VCaP (cell line): Measurements from ENCODE around the gene GATA6.
"Not testable (repeated sequence)": the region's sequence is repeated elsewhere in the genome, so short reads cannot be mapped to it uniquely, and the experiment has no call there.

ENCODE experiments used
- H3K27ac ChIP-seq: fragments of 450-650 bp; 2 replicates; pipeline ENCODE4 v1.5.1; 2017
- TF ChIP-seq, protein P1 (sequence below): fragments of 450-650 bp; conservative IDR thresholded peaks from 2 replicates; pipeline ENCODE4 v1.5.1; 2017; ENCODE audit warnings: mild to moderate bottlenecking, moderate library complexity

Gene GATA6

DNA sequence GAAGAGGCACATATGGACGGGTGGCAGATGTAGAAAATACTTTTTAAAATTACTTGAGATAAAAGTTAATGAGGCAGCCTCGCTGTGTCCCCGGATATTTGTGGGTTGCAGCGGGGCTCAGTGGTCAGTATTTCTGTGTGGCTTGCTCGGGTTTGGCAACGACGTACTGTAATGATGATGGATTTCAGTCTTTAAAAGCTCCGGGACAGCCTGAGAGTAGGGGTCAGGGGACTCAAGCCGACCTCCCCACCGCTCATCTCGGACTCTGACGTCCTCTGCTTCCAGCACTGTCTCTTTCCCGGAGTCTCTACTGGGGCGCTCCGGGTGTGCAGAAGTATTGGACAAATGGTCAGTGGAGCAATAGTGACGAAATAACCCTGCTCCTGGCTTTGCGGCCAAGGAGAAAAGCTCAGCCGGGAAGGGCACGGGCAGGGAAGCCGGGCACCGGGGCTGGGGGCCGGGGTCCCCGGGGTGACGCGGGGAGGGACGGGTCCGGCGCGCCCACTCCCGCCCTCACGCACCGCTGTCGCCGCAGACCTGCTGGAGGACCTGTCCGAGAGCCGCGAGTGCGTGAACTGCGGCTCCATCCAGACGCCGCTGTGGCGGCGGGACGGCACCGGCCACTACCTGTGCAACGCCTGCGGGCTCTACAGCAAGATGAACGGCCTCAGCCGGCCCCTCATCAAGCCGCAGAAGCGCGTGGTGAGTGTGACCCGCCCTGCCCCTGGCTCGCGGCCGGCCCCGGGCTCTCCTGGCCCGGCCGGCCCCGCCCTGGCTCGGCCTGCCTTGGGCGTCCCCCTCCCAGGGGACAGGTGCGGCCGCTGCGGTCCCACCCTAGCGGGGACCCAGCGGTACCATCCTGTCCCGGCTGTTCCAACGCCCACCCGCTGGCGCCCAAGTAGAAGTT is 7.3 kb downstream of the GATA6 start:
- TF ChIP-seq, protein P1, sequence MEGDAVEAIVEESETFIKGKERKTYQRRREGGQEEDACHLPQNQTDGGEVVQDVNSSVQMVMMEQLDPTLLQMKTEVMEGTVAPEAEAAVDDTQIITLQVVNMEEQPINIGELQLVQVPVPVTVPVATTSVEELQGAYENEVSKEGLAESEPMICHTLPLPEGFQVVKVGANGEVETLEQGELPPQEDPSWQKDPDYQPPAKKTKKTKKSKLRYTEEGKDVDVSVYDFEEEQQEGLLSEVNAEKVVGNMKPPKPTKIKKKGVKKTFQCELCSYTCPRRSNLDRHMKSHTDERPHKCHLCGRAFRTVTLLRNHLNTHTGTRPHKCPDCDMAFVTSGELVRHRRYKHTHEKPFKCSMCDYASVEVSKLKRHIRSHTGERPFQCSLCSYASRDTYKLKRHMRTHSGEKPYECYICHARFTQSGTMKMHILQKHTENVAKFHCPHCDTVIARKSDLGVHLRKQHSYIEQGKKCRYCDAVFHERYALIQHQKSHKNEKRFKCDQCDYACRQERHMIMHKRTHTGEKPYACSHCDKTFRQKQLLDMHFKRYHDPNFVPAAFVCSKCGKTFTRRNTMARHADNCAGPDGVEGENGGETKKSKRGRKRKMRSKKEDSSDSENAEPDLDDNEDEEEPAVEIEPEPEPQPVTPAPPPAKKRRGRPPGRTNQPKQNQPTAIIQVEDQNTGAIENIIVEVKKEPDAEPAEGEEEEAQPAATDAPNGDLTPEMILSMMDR = no peak
- no peak overlapping the region for H3K27ac ChIP-seq

DNA sequence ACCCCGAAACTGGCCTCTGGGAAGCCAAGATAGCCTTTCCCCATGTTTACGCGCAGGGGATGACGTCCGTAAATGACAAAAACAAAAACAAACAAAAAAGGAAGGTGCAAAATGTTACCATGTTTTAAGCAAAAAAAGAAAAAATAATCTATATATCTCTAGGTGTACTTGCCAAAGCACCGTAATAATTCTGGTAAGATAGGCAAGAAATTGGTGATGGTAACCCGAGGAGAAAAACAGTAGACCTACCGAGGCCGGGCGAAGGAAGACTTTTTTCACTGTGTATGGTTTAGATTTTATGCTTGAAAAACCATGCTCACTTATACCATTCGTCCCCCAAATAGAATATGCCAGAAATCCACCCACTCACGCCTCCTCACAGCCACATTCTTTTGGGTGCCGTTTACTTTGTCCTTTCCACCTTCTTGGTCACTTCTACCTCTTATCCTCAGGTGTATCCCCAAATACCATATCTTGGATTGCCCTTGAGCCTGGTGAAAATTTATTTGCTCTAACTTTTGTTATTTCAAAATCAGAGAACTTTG is 8.0 kb downstream of the GATA6 start:
- TF ChIP-seq, protein P1 = no peak
- no peak overlapping the region for H3K27ac ChIP-seq

DNA sequence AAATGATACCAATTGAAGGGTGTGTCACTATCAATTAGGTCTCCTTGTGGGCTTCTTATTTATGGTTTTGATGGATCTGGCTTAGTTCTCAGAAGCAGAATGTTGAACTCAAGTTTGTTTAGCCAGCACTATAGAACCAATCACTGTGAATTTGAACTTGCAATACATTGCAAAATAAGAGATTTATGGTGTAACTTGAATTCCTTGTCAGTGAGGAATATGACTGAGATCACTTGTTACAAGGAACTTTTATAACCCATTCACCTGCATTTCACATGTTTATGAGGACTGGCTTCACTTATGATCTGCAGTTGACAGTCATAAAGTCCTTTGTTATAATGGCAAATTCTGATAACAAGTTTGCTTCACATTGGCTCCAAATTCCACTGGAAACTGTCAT is 9.8 kb downstream of the GATA6 start:
- H3K27ac ChIP-seq = no peak overlapping the region; the same call in 1 of the 2 replicates
- TF ChIP-seq, protein P1 = no peak

DNA sequence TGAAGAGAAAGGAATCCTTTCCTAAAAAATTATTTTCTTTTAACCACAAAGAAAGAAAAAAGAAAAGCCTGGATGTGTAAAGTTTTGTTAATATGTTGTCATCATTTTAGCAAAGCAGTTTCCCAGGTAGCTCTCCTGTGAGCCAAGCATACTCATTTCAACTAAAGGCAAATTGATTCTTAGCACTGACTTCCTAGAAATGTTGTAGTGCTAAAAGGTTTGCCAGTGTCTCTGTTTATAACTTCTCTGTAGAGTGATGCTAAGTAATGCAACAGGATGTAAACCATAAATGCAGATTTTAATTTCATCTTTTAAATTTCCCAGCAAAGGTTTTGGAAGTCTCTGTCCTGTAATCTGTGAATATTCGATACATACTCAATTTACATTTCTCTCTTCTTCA is 10.2 kb downstream of the GATA6 start:
- peak overlapping the region; percentile 14; the same call in 1 of the 2 replicates for H3K27ac ChIP-seq
- TF ChIP-seq, protein P1 = no peak

DNA sequence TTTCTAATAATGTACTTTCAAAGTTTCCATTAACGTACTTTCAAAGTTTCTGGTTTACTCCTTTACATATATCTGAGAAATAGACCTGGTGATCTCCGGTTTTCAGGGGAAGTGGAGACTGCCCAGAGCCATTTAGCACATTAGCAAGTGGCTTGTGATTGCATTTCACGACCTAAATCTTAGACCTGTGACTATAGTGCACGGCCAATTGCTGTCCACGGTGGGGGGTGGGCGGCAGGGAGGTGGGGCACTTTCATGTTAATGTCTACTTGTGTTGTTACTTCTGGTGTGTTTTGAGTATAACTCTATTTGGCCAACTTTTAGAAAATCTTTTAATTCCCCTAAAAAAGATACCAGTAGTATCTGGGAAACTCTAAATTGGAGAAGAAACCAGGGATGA is 11.3 kb downstream of the GATA6 start:
- TF ChIP-seq, protein P1 = no peak
- no peak overlapping the region for H3K27ac ChIP-seq

DNA sequence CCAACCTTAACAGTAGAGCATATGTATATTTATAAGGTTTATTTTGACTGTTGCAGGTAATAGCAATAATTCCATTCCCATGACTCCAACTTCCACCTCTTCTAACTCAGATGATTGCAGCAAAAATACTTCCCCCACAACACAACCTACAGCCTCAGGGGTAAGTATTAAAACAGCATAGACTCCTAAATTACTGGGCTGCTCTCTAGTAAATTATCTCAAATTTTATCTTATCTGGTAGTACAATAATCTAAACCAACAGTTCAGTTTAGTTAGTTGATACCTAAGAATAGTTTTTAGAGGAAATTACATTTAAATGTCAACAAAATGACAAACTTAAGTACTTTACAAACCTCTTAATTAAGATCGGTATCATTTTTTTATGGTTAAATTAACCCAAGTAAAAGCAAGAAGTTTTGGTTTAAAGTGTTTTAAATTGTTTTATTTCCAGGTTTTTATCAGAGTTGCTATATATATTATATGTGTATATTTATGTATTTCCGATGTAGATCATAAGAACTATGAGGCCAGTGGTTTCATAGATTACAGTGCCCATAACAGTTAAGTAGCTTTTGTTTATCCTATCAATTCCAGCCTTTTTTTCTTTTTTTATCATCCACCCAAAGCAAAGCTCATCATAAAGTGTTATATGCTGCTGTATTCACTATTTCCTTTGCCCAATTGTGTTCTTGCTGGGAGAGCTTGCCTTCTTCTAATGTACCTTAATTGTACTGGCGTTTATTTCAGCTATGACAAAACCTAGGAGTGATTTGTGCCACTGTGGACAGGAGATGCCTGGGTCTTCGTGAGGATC is 13.7 kb downstream of the GATA6 start:
- TF ChIP-seq, protein P1 = no peak
- H3K27ac ChIP-seq = no peak overlapping the region

DNA sequence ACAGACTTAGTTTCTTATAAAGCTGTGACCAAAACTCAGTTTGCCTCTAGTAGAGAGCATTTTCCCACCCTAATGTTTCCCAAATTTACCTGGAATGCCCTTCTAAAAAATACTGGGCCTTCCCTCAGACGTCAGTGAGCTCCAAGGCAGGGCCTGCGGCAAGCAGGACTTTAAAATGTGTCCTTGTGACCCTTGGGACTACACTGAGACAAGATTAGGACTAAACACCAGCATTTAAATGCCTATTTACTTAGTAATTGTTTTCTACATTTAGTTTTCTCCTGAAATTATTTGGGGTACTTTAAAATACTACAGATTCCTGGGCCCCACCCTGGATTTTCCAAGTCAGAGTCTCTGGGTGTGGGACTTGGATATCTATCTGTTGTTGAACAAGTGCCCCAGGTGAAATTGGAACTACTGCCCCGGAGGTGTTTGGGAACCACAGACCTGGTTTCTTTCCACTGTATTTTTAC is 14.3 kb downstream of the GATA6 start:
- H3K27ac ChIP-seq = no peak overlapping the region
- TF ChIP-seq, protein P1 = no peak

DNA sequence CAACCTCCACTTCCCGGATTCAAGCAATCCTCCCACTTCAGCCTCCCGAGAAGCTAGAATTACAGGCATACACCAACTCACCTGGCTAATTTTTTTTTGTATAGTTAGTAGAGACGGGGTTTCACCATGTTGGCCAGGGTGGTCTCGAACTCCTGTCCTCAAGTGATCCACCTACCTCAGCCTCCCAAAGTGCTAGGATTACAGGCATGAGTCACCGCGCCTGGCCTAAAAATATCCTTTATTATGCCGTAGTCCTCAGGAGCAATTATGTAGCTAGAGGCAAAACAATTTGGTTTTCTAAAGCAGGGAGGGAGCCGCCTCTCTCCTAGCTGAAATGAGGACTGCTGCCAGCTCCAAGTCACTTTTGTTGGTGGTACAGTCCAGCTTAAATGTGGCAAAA is 15.2 kb downstream of the GATA6 start:
- not testable (repeated sequence) for H3K27ac ChIP-seq
